C4-2B (cell line): ENCODE measurements around the gene BATF.

Source experiments
- ZFX ChIP-seq: fragments of 450-650 bp; IDR thresholded peaks from 2 replicates; pipeline ENCODE4 v1.6.1; 2017
- TF ChIP-seq, protein P1 (sequence below): fragments of 450-650 bp; conservative IDR thresholded peaks from 2 replicates; pipeline ENCODE4 v1.5.1; 2017; ENCODE audit warnings: mild to moderate bottlenecking

DNA sequence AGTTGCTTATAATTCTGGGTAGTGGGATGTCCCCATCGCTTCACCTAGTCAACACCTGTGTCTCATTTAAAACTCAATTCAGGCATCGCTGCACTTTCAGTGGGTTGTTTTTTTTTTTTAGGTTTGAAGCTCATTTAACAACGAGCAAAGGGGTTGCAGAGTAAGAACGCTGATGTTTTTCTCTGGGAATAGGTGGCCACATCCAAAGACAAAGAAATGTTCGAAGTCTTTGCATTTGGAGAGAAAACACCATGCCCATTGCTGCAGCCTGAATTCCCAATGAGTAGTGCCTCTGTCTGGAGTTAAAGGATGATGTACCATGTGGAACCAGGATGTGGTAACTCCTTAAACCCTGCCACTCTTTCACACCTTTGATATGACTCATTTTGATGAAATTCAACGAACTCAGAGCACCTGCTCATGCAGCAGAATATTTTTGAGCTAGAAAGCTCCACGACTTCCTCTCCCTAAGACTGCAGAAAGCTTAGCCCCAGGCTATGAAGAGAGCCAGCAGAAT is 35.1 kb upstream of the BATF start:
- TF ChIP-seq, protein P1, sequence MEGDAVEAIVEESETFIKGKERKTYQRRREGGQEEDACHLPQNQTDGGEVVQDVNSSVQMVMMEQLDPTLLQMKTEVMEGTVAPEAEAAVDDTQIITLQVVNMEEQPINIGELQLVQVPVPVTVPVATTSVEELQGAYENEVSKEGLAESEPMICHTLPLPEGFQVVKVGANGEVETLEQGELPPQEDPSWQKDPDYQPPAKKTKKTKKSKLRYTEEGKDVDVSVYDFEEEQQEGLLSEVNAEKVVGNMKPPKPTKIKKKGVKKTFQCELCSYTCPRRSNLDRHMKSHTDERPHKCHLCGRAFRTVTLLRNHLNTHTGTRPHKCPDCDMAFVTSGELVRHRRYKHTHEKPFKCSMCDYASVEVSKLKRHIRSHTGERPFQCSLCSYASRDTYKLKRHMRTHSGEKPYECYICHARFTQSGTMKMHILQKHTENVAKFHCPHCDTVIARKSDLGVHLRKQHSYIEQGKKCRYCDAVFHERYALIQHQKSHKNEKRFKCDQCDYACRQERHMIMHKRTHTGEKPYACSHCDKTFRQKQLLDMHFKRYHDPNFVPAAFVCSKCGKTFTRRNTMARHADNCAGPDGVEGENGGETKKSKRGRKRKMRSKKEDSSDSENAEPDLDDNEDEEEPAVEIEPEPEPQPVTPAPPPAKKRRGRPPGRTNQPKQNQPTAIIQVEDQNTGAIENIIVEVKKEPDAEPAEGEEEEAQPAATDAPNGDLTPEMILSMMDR: no peak
- no peak for TF ChIP-seq ZFX
